Subcutaneous preadipocyte (primary cell): ENCODE results near the gene HPDL. TPM values are rescaled to one million over a fixed set of nuclear protein-coding genes. Genes with fewer than 3 reads are reported as not detected.

Source experiments
- total RNA-seq: library from RNA; depleted of rRNA; stranded (reverse); fragments of >200 nt; gene quantifications from 2 replicates; pipeline ENCODE4 v1.2.3, GENCODE V29; 2012

The HPDL gene
- total RNA-seq: 3.7 and 4.7 TPM in 2 replicates

DNA sequence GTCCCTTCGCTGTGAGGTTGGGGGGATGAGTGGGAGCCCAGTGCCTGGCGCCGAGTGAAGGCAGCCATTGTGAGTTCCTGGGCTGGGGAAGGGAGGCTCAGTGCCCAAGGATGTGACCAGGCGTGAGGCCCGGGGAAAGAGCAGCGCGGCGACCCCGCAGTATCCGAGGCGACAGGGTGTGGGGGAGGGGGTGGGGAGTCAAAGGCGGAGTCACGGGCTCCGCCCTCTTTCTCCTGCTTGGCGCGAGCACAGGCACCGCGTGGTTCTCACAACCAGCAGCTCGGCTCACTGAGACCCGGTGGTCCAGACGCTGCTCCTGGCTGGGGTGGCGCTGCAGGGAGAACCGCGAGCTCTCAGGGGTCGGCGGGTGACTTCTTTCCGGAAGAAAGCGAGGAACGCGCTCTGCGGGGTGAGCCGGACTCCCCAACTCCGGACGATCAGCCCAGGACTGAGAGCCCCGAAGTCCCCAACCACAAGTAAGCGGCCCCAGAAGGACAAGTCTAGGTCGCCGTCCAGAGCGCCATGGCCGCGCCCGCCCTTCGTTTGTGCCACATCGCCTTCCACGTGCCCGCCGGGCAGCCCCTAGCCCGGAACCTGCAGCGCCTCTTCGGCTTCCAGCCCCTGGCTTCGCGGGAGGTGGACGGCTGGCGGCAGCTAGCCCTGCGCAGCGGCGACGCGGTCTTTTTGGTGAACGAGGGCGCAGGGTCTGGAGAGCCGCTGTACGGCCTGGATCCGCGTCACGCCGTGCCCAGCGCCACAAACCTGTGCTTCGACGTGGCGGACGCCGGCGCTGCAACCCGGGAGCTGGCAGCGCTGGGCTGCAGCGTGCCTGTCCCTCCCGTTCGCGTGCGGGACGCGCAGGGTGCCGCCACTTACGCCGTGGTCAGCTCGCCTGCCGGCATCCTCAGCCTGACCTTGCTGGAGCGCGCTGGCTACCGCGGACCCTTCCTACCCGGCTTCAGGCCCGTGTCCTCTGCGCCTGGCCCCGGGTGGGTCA lies at the start of gene HPDL:
Gene HPDL, plus strand, starts transcription at position 269 of the 997 bp plus-strand sequence. Its CDS starts 254 bp downstream, at position 523.

DNA sequence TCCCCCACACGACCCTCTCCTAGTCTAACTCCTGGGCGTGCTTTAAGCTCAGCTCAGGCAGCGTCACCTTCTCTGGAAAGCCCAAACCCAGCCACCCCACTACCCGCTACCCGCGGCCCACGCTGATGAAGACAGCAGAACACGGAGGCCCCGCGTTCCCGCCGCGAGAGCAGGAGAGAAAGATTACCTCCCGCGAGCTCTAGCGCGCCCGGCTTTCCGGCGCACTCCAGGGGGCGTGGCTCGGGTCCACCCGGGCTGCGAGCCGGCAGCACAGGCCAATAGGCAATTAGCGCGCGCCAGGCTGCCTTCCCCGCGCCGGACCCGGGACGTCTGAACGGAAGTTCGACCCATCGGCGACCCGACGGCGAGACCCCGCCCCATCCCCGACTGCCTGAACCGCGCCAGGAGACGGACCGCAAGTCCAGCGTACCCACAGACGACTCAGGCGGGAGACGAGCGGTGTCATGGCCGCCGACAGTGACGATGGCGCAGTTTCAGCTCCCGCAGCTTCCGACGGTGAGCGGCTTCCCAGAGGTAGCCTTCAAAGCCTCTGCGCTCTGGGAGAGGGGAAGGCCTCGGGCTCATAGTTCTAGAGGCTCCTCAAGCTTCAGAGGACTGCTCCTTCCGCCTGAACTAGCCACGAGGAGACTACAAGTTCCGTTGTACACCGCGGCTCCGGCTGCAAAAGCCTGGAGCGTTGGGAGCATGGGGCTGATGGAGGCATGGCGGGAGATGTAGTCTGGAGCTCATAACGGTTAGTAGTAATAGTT lies 13.3 kb downstream of the HPDL start, which contains the start of the genes MUTYH and TOE1:
Gene MUTYH, minus strand, starts transcription at position 652 of the 770 bp plus-strand sequence. CDS start 5,935 bp downstream, outside the sequence.
Gene TOE1, plus strand, starts transcription at position 382 of the 770 bp plus-strand sequence. Its CDS starts 83 bp downstream, at position 465.

Other genes with a start within 250 kb of the HPDL start
- gene ZSWIM5, start 120.3 kb upstream of the HPDL start, total RNA-seq: 0.20 and 0.37 TPM in 2 replicates
- 16.2 and 19.4 TPM in 2 replicates for gene TOE1, start 13.3 kb downstream of the HPDL start, total RNA-seq
- 14.3 and 17.0 TPM in 2 replicates for gene MUTYH, start 13.5 kb downstream of the HPDL start, total RNA-seq
- 1.1 and 1.2 TPM in 2 replicates for gene TESK2, start 164.3 kb downstream of the HPDL start, total RNA-seq
- gene CCDC163, start 173.2 kb downstream of the HPDL start, total RNA-seq: 0.98 and 1.1 TPM in 2 replicates
- 4.4 and 6.6 TPM in 2 replicates for gene MMACHC, start 173.4 kb downstream of the HPDL start, total RNA-seq
- gene PRDX1, start 195.0 kb downstream of the HPDL start, total RNA-seq: 354 and 407 TPM in 2 replicates
- 113 and 140 TPM in 2 replicates for gene AKR1A1, start 223.9 kb downstream of the HPDL start, total RNA-seq